Epithelial cell of proximal tubule (primary cell): ENCODE data around the gene GEMIN8. TPM values are rescaled to one million over a fixed set of nuclear protein-coding genes. Genes with fewer than 3 reads are reported as not detected.
A peak's percentile ranks its signal among the peaks of the same experiment; 100 is the strongest.

Experiments used
- DNase-seq: peaks from one replicate; pipeline ENCODE4 v3.0.0-alpha.2; 2011; ENCODE audit warnings: low read depth
- H3K4me3 ChIP-seq: 2 replicates; pipeline ENCODE4 v1.5.1; 2011; ENCODE audit warnings: low read depth, mild to moderate bottlenecking, low read length
- total RNA-seq: library from RNA; depleted of rRNA; stranded (reverse); fragments of >200 nt; gene quantifications from 2 replicates; pipeline ENCODE4 v1.2.3, GENCODE V29; 2015
- TF ChIP-seq, protein P1 (sequence below): conservative IDR thresholded peaks from 2 replicates; pipeline ENCODE4 v1.5.1; 2012; ENCODE audit warnings: low read depth, mild to moderate bottlenecking, low read length

GEMIN8 gene, protein sequence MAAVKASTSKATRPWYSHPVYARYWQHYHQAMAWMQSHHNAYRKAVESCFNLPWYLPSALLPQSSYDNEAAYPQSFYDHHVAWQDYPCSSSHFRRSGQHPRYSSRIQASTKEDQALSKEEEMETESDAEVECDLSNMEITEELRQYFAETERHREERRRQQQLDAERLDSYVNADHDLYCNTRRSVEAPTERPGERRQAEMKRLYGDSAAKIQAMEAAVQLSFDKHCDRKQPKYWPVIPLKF
- 23.0 and 25.9 TPM in 2 replicates for total RNA-seq

DNA sequence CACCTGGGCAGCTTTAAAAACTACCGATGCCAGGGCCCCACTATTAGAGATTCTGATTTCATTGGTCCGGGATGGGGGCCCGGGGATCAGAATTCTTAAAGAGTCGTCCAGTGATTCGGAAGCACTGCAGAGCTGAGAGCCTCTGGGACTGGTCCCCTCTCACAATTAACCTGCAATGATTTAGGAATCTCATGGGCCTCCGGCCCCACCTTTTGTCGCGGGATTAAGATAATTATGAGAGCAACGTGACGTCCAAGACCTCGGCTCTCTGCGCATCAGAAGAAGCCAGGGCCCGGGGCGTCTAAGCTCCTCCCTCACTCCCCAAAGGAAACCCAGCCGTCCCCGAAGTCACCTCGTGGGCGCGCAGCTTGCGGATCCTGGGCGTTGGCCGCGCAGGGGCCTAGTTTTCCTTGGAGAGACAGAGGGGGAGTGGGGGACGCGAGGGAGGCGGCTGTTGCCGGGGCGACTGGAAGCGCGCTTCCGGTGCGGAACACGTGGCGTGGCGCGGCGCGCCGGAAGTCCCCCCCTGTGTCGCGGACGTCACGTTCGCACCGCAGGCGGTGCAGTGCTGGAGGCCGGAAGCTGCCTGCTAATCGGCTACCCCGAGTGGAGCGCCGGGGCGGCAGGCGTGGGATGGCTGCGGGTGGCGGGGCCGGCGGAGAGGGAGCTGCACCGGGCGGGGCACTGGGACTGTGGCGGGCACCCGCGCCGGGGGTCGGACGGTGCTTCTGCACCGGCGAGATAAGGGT, at the start of gene GEMIN8:
Gene GEMIN8 (minus strand): TSS at position 468 of the 749 bp plus-strand sequence. CDS start 8,414 bp downstream, outside the sequence.
- H3K4me3 ChIP-seq, result peak within 1 kb of the TSS; percentile 73
- DNase-seq, result peak; percentile 23
- TF ChIP-seq, protein P1, sequence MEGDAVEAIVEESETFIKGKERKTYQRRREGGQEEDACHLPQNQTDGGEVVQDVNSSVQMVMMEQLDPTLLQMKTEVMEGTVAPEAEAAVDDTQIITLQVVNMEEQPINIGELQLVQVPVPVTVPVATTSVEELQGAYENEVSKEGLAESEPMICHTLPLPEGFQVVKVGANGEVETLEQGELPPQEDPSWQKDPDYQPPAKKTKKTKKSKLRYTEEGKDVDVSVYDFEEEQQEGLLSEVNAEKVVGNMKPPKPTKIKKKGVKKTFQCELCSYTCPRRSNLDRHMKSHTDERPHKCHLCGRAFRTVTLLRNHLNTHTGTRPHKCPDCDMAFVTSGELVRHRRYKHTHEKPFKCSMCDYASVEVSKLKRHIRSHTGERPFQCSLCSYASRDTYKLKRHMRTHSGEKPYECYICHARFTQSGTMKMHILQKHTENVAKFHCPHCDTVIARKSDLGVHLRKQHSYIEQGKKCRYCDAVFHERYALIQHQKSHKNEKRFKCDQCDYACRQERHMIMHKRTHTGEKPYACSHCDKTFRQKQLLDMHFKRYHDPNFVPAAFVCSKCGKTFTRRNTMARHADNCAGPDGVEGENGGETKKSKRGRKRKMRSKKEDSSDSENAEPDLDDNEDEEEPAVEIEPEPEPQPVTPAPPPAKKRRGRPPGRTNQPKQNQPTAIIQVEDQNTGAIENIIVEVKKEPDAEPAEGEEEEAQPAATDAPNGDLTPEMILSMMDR, result no peak

DNA sequence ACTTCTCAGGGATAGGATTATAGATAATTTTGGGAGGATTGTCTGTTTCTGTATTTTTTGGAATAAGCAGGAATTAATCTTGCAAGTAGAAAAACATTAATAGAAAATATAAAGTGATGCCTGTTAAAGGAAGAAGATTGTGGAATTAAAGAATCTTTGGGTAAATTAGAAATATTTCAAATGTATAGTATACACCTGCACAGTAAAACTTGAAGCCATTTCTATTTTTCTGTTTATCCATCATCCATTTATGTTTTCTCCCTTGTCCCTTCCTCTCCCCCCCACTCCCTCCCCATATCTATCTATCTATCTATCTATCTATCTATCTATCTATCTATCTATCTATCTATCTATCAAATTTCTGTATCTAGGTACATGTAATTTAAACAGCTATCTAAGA, 46.9 kb upstream of the GEMIN8 start:
- TF ChIP-seq, protein P1, result no peak
- no peak for DNase-seq

DNA sequence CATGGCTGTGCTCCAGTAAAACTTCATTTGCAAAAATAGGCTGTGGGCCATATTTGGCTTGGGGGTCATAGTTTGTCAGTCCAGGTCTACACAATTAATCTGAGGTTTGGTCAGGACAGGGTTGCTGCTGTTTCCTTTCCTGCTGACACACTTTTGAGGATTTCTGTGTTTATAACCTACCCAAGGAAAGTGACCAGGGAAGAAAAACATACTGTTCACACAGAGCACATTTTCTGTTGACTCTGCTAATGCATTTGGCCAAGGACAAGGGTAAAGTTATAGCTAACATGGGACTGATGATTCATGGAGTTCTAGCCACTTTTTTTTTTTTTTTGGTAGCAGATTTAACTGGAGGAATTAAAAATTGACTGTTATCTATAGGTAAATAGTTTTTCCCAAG, 43.9 kb upstream of the GEMIN8 start:
- H3K4me3 ChIP-seq, result no peak overlapping the region
- DNase-seq, result no peak
- TF ChIP-seq, protein P1, result no peak

More for the DNA sequence above, 46.9 kb upstream of the GEMIN8 start:
- H3K4me3 ChIP-seq, result no peak overlapping the region

DNA sequence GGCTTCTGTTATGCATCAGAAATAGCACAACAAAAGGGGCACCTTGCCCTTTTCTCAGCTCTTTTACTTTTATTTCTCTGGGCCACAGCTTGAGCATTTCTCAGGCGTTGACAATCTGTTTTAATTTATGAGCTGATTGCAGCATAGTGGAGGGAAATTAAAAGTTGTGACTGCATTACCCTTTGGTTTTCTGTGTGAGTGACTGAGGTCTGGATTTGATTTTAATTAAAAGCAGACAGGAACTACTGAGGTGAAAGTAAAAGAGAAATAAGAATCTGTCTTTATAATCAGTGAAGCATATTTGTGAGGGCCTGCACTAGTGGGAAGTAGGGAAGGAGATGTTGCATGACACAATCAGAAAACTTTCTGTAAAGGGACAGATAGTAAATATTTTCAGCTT, 43.4 kb upstream of the GEMIN8 start:
- TF ChIP-seq, protein P1, result no peak
- no peak for DNase-seq
- no peak overlapping the region for H3K4me3 ChIP-seq

DNA sequence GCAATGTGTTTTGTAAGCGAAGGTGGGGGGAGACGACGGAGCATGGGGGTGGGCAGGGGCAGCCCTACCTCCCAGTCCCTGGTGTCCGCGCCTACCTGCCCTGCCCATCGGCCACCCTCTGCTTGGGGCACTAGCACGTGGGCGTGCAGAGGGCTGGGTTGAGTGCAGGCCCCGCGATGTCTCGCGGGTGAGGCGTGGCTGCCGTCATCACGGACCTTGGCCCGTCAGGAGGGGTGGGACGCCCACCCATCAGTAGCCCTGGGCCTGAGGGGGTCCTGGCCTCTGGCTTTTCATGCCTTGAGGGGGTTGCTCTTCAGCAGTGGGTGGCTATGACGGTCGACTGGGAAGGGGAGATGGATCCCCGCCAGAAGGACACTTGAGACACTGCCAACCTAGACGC, 36.1 kb upstream of the GEMIN8 start:
- no peak overlapping the region for H3K4me3 ChIP-seq
- DNase-seq, result no peak
- TF ChIP-seq, protein P1, result no peak

DNA sequence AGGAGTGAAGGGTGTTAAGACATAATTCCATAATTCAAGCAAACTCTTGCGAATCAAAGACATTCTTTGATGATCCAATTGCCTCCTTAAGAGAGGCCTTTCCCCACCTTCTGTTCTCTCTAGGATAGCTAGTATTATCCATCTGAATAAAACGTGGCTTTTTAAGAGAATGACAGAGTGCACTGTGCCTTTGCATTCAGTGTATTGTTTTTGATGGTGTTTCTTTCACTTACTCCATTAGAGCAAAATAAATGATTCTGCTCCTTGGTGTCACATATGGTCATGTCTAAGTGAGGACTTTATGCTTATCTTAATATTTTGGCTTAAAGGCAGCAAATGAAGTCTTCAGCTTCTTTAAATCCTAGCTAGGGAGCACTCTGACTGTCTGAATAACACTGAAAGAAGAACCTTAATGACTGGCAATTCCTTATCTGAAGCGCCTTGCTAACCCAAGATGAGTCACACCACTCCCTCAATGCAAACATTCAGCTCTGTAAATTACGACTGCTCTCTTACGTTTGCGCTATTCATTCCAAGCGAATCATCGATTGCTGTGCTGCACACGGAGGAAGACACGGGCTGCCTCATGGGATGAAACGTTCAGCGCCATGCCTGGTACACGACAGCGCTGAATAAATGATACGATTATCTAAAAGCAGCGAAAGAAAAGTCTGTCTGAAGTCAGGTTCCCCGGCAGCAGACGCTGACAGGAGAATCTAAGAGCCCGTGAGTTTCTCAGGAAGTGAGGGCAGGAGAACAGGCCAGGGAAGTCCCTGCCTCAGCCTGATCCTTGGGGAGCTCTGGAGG, 35.1 kb upstream of the GEMIN8 start:
- no peak overlapping the region for H3K4me3 ChIP-seq
- TF ChIP-seq, protein P1, result no peak
- DNase-seq, result no peak
